ENCODE results near the gene COLEC12.

COLEC12 gene

GRCh38 chr18:360676-361075, 139.8 kb downstream of the COLEC12 start:
- DNase-seq (ENCODE audit: low spot score) = no peak

- no peak for DNase-seq (ENCODE audit: low spot score)
These were observed 143.7 kb downstream of the COLEC12 start for GRCh38 chr18:356778-357177.

GRCh38 chr18:355678-356077, 144.8 kb downstream of the COLEC12 start:
- DNase-seq (ENCODE audit: low spot score) = no peak

- no peak for DNase-seq (ENCODE audit: low spot score)
These were observed 146.0 kb downstream of the COLEC12 start for GRCh38 chr18:354471-354870.

GRCh38 chr18:354003-354402, 146.5 kb downstream of the COLEC12 start:
- no peak for DNase-seq (ENCODE audit: low spot score)

- DNase-seq (ENCODE audit: low spot score) = no peak
These were observed 148.1 kb downstream of the COLEC12 start for GRCh38 chr18:352438-352837.

GRCh38 chr18:350953-351572, 149.4 kb downstream of the COLEC12 start:
- no peak for DNase-seq (ENCODE audit: low spot score)

GRCh38 chr18:346600-346999, 153.9 kb downstream of the COLEC12 start:
- DNase-seq (ENCODE audit: low spot score) = no peak

GRCh38 chr18:341102-341501, 159.4 kb downstream of the COLEC12 start:
- no peak for DNase-seq (ENCODE audit: low spot score)

GRCh38 chr18:340044-340443, 160.5 kb downstream of the COLEC12 start:
- no peak for DNase-seq (ENCODE audit: low spot score)

- DNase-seq (ENCODE audit: low spot score) = no peak
These were observed 161.3 kb downstream of the COLEC12 start for GRCh38 chr18:339200-339599.

- DNase-seq (ENCODE audit: low spot score) = no peak
These were observed 163.8 kb downstream of the COLEC12 start for GRCh38 chr18:336713-337112.

- no peak for DNase-seq (ENCODE audit: low spot score)
These were observed 164.8 kb downstream of the COLEC12 start for GRCh38 chr18:335733-336132.

- DNase-seq (ENCODE audit: low spot score) = no peak
These were observed 165.8 kb downstream of the COLEC12 start for GRCh38 chr18:334575-335132.

- no peak for DNase-seq (ENCODE audit: low spot score)
These were observed 167.6 kb downstream of the COLEC12 start for GRCh38 chr18:332721-333510.

GRCh38 chr18:332007-332406, 168.5 kb downstream of the COLEC12 start:
- no peak for DNase-seq (ENCODE audit: low spot score)

- DNase-seq (ENCODE audit: low spot score) = no peak
These were observed 169.2 kb downstream of the COLEC12 start for GRCh38 chr18:331221-331821.

GRCh38 chr18:328928-329327, 171.6 kb downstream of the COLEC12 start:
- DNase-seq (ENCODE audit: low spot score) = no peak

GRCh38 chr18:326846-327245, 173.7 kb downstream of the COLEC12 start:
- no peak for DNase-seq (ENCODE audit: low spot score)

- no peak for DNase-seq (ENCODE audit: low spot score)
These were observed 177.3 kb downstream of the COLEC12 start for GRCh38 chr18:323253-323622.

- DNase-seq (ENCODE audit: low spot score) = no peak
These were observed 178.5 kb downstream of the COLEC12 start for GRCh38 chr18:321865-322467.

- DNase-seq (ENCODE audit: low spot score) = no peak
These were observed 180.3 kb downstream of the COLEC12 start for GRCh38 chr18:320155-320554.

- no peak for DNase-seq (ENCODE audit: low spot score)
These were observed 180.8 kb downstream of the COLEC12 start for GRCh38 chr18:319720-320119.
